ENCODE measurements around the gene S100A14.

Gene S100A14

GRCh38 chr1:153638261-153638660 lies 22.1 kb upstream of the S100A14 start:
- DNase-seq = no peak

GRCh38 chr1:153636312-153636711 lies 20.2 kb upstream of the S100A14 start:
- no peak for DNase-seq

- no peak for DNase-seq
Measured at GRCh38 chr1:153635872-153636271, 19.7 kb upstream of the S100A14 start.

- DNase-seq = peak; percentile 91
Measured at GRCh38 chr1:153633754-153634665, 17.9 kb upstream of the S100A14 start, which contains the start of gene CHTOP. Gene CHTOP (plus strand): TSS chr1:153634066. CDS start chr1:153636589, 2,523 bp downstream.

GRCh38 chr1:153633161-153633753 lies 17.1 kb upstream of the S100A14 start:
- no peak for DNase-seq

GRCh38 chr1:153631047-153632022 lies 15.2 kb upstream of the S100A14 start:
- DNase-seq = no peak

GRCh38 chr1:153630384-153630783 lies 14.3 kb upstream of the S100A14 start:
- no peak for DNase-seq

GRCh38 chr1:153629971-153630370 lies 13.8 kb upstream of the S100A14 start:
- DNase-seq = no peak

- no peak for DNase-seq
Measured at GRCh38 chr1:153629343-153629665, 13.2 kb upstream of the S100A14 start.

GRCh38 chr1:153628638-153629342 lies 12.7 kb upstream of the S100A14 start:
- no peak for DNase-seq

- no peak for DNase-seq
Measured at GRCh38 chr1:153627715-153628626, 11.8 kb upstream of the S100A14 start, which contains the start of gene S100A1. Gene S100A1 (plus strand): TSS chr1:153628434. CDS start chr1:153630522, 2,088 bp downstream.

- peak; percentile 93 for DNase-seq
Measured at GRCh38 chr1:153626904-153627714, 11.0 kb upstream of the S100A14 start, which contains the start of gene S100A13. Gene S100A13 (minus strand): TSS chr1:153627505. CDS start chr1:153626472, 1,033 bp downstream.

GRCh38 chr1:153626477-153626903 lies 10.4 kb upstream of the S100A14 start:
- no peak for DNase-seq

GRCh38 chr1:153624965-153625611 lies 9.0 kb upstream of the S100A14 start:
- no peak for DNase-seq

GRCh38 chr1:153623101-153623500 lies 7.0 kb upstream of the S100A14 start:
- no peak for DNase-seq

GRCh38 chr1:153619171-153619570 lies 3.0 kb upstream of the S100A14 start:
- no peak for DNase-seq

- peak; percentile 10 for DNase-seq
Measured at GRCh38 chr1:153617663-153618062, 1.5 kb upstream of the S100A14 start.

GRCh38 chr1:153616917-153617311 lies 789 bp upstream of the S100A14 start:
- no peak for DNase-seq

- DNase-seq = no peak
Measured at GRCh38 chr1:153615406-153615805, 719 bp downstream of the S100A14 start.

- no peak for DNase-seq
Measured at GRCh38 chr1:153614906-153615305, 1.2 kb downstream of the S100A14 start.

Measured in NCI-H510A (cell line).